Endothelial cell (in vitro differentiated cells): ENCODE measurements around the gene ALDH1A3. TPM values are rescaled to one million over a fixed set of nuclear protein-coding genes. Genes with fewer than 3 reads are reported as not detected.

Source experiments
- DNase-seq: peaks from one replicate; pipeline ENCODE4 v3.0.0; 2021; ENCODE audit warnings: low spot score
- H3K27ac Mint-ChIP-seq: one replicate; pipeline ENCODE4 v1.8.0; 2021; ENCODE audit warnings: mixed read lengths, inconsistent platforms; ENCODE audit not compliant: unreplicated experiment
- H3K27me3 Mint-ChIP-seq: one replicate; pipeline ENCODE4 v1.8.0; 2021; ENCODE audit warnings: mild to moderate bottlenecking, moderate library complexity, mixed read lengths, inconsistent platforms; ENCODE audit not compliant: unreplicated experiment
- H3K36me3 Mint-ChIP-seq: one replicate; pipeline ENCODE4 v1.8.0; 2021; ENCODE audit warnings: mild to moderate bottlenecking, low read depth, mixed read lengths, inconsistent platforms; ENCODE audit not compliant: unreplicated experiment
- H3K4me1 Mint-ChIP-seq: one replicate; pipeline ENCODE4 v1.8.0; 2021; ENCODE audit warnings: mild to moderate bottlenecking, mixed read lengths, inconsistent platforms; ENCODE audit not compliant: unreplicated experiment
- H3K4me3 Mint-ChIP-seq: one replicate; pipeline ENCODE4 v1.8.0; 2021; ENCODE audit warnings: mild to moderate bottlenecking, mixed read lengths, inconsistent platforms; ENCODE audit not compliant: unreplicated experiment
- H3K9me3 Mint-ChIP-seq: one replicate; pipeline ENCODE4 v1.8.0; 2021; ENCODE audit warnings: mixed read lengths, inconsistent platforms; ENCODE audit not compliant: unreplicated experiment
- total RNA-seq: library from RNA; stranded (reverse); fragmentation: NEBNext Ultra II Directional; extraction: Animal tissue kit (Norgen Biotek cat#: 25700); gene quantifications from one replicate; pipeline ENCODE4 v1.2.1, GENCODE V29; 2021; ENCODE audit not compliant: unreplicated experiment
- TF ChIP-seq, protein P1 (sequence below): fragments of 200-600 bp; sonication (generic); IDR thresholded peaks from one replicate; pipeline ENCODE4 v1.5.0; 2021; ENCODE audit warnings: antibody characterized with exemption; ENCODE audit not compliant: unreplicated experiment

ALDH1A3 gene
- total RNA-seq, 1 donor from 2014 or later = 13.9 TPM

DNA sequence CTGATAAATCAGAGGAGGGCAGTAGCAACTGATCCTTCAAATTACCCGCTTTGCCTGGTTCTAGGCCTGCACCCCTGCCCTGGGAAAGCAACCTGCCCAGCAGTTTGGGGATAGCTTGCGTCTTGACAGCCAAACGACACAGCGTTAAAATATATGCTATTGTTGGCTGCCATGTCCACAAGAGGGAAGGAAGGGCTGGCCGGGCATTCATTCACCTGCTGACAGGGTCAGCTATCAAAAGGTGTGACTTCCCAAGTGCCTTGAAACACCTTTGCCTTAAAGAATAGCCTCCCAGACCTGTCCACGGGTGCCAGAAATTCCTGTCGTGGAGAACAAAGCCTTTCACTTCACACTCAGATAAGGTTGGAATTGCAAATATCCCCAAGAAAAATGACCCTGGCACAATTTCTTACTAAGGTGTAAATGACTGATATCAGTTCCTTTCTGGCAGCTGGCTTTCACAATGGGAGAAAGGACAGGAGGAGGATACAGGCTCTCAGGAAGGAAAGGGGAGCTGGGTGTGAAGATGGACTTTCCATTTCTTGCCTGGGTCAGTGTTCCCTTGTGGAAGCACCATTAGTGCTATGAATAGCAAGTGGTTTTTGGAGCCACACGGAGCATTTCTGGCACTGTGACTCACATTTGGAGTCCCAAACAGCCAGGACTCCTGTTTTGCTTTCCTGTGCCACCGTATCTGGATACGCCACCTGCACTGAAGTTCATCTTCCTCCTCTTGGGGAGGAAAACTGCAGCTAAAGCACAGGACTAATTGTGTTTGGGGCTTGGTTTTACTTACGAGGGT is 19.2 kb downstream of the ALDH1A3 start:
- H3K36me3 Mint-ChIP-seq = peaks cover 24% of the 10 kb centered on the region
- H3K27me3 Mint-ChIP-seq = no peaks in the 10 kb centered on the region

DNA sequence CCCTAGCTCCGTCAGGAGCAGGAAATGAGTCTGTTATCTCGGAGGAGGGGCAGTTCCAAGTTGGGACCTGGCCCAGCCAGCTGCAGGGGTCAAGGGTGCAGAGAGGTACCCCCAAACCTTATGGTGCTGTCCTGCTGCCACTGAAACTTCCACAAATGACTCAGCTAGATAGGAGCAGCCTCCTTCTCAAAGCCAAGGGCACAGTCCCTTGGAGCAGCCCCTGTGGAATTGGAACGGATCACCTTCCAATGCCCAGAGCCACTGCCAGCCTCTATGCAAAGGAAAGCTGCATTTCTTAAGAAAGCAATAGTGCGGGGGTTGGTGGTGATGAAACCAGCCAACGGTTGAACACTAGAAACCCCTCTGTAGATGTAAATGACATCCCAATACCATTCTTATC is 20.0 kb downstream of the ALDH1A3 start:
- H3K9me3 Mint-ChIP-seq = no peaks in the 10 kb centered on the region
- DNase-seq = no peak
- H3K4me1 Mint-ChIP-seq = peaks cover 4% of the 10 kb centered on the region
- no peaks in the 10 kb centered on the region for H3K27me3 Mint-ChIP-seq
- no peak overlapping the region for H3K4me3 Mint-ChIP-seq
- TF ChIP-seq, protein P1, sequence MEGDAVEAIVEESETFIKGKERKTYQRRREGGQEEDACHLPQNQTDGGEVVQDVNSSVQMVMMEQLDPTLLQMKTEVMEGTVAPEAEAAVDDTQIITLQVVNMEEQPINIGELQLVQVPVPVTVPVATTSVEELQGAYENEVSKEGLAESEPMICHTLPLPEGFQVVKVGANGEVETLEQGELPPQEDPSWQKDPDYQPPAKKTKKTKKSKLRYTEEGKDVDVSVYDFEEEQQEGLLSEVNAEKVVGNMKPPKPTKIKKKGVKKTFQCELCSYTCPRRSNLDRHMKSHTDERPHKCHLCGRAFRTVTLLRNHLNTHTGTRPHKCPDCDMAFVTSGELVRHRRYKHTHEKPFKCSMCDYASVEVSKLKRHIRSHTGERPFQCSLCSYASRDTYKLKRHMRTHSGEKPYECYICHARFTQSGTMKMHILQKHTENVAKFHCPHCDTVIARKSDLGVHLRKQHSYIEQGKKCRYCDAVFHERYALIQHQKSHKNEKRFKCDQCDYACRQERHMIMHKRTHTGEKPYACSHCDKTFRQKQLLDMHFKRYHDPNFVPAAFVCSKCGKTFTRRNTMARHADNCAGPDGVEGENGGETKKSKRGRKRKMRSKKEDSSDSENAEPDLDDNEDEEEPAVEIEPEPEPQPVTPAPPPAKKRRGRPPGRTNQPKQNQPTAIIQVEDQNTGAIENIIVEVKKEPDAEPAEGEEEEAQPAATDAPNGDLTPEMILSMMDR = no peak
- H3K36me3 Mint-ChIP-seq = peaks cover 21% of the 10 kb centered on the region
- H3K27ac Mint-ChIP-seq = no peak overlapping the region

More for the DNA sequence above, 19.2 kb downstream of the ALDH1A3 start:
- DNase-seq = no peak
- TF ChIP-seq, protein P1 = no peak
- Mint-ChIP-seq H3K4me1 (peaks cover 4% of the 10 kb centered on the region), H3K9me3 (no peaks in the 10 kb centered on the region), H3K27ac (no peak overlapping the region), H3K4me3 (no peak overlapping the region)

DNA sequence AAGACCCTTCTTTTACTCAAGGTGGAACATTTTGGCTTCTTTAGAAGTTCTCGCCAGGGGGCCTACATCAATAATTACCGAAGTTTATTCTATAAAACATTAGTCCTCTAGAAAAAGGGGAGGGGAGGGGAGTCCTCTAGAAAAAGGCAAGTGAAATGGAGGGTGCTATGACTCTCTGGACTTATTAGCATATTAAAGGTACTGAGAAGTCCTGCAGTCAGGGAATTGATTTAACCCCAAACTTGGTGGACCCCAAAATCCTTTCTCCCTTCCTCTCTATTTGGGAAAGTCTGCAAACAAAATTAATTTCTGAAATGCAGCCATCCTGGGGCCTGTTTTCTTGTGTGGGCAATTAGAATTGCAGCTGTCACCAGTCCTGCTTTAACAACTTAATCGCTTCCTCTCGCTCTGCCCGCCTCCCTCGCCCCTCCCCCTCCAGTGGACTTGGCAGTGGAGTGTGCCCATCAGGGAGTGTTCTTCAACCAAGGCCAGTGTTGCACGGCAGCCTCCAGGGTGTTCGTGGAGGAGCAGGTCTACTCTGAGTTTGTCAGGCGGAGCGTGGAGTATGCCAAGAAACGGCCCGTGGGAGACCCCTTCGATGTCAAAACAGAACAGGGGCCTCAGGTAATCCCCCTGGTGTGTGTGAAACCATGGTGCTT is 20.6 kb downstream of the ALDH1A3 start:
- TF ChIP-seq, protein P1 = no peak
- peaks cover 4% of the 10 kb centered on the region for H3K4me1 Mint-ChIP-seq
- H3K36me3 Mint-ChIP-seq = peaks cover 17% of the 10 kb centered on the region
- H3K27ac Mint-ChIP-seq = no peak overlapping the region
- no peak overlapping the region for H3K4me3 Mint-ChIP-seq
- no peaks in the 10 kb centered on the region for H3K9me3 Mint-ChIP-seq
- H3K27me3 Mint-ChIP-seq = no peaks in the 10 kb centered on the region
- DNase-seq = no peak

DNA sequence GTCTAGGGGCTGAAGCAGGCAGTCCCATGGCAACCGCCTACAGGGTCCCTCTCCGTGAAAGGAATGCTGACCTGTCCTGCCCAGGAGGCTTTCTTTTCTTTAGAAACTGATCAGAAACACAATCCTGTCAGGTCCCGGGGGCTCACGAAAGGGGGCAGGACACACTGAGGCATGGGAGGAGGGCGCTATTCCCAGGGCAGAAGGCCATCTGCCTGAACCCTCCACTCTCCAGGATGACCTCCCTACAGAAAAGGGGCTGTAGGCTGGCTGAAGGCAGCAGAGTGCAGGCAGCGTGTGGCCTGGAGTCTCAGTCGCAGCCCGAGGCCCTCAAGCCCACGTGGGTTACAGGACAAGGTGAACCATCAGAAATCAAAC is 21.2 kb downstream of the ALDH1A3 start:
- Mint-ChIP-seq H3K4me3 (no peak overlapping the region), H3K9me3 (no peaks in the 10 kb centered on the region), H3K27ac (no peak overlapping the region), H3K36me3 (peaks cover 17% of the 10 kb centered on the region), H3K27me3 (no peaks in the 10 kb centered on the region), H3K4me1 (peaks cover 4% of the 10 kb centered on the region)
- TF ChIP-seq, protein P1 = no peak
- DNase-seq = no peak

DNA sequence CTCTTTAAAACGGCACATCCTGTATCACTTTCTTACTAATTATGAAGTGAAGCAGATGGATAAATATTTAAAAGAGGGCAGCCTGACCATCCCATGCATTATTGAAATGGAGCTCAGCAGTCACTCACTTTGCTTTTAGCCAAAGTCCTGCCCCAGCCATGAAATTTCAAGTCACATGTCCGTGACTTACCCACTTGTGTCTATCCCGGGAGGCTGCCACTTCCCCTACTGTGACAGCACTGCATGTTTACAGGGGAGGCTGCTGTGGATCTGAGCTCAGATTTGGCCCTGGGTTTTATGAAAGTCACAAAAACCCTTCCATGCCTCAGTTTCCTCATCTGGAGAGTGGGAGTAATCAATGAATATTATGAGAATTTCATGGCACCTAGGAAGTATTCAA is 21.7 kb downstream of the ALDH1A3 start:
- H3K27ac Mint-ChIP-seq = no peak overlapping the region

More for the DNA sequence above, 21.7 kb downstream of the ALDH1A3 start:
- Mint-ChIP-seq H3K4me3 (no peak overlapping the region), H3K9me3 (no peaks in the 10 kb centered on the region), H3K36me3 (peaks cover 17% of the 10 kb centered on the region), H3K4me1 (peaks cover 4% of the 10 kb centered on the region), H3K27me3 (no peaks in the 10 kb centered on the region)
- TF ChIP-seq, protein P1 = no peak
- DNase-seq = no peak
